ENCODE measurements around the gene KPNA4.
"Not testable (repeated sequence)": the region's sequence is repeated elsewhere in the genome, so short reads cannot be mapped to it uniquely, and the experiment has no call there.

KPNA4 gene, protein sequence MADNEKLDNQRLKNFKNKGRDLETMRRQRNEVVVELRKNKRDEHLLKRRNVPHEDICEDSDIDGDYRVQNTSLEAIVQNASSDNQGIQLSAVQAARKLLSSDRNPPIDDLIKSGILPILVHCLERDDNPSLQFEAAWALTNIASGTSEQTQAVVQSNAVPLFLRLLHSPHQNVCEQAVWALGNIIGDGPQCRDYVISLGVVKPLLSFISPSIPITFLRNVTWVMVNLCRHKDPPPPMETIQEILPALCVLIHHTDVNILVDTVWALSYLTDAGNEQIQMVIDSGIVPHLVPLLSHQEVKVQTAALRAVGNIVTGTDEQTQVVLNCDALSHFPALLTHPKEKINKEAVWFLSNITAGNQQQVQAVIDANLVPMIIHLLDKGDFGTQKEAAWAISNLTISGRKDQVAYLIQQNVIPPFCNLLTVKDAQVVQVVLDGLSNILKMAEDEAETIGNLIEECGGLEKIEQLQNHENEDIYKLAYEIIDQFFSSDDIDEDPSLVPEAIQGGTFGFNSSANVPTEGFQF

DNA sequence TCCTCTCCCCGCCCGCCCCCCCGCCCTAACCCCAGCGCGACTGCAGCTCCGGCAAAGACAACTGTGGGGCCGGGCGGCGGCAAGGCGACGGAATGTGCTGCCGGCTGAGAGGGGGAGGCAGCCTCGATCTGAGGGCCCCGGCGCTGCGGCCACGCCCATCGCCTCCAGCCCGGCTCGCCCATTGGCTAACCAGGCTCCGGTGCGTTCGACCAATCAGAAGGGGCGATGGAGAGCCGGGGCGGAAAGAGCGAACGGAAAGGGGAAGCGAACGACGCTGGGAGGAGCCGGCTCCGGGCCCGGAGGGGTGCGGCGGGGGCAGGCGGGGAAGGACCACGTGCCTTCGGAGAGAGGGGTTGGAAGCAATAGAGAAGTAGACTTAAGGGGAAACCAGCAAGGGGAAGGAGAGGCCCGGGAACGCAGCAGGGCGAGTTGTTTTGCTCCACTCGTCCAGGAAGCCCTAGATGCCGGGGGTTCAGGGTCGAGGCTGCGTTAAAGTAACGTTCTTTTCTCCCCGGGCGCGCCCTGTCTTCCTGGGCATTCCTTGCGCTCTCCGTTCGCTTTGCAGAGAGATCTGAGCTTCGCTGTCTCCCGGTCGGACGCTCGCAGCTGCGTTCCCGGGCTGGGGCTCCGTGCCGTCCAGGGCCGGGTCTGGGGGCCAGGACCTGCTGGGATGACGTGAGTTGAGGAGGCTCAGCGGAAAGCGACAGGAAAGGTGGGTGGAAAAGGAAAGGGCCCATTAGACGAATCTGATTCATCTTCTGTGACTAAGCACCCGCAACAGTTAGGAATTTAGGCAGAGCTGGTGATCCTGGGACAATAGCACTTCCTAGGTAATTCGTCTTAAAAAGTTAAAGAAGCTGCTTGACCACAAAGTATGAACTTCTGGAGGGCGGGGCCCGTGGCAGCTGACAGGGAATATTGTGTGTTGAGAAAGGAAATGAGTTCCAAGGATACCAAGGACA, at the start of gene KPNA4:
Gene KPNA4 (minus strand): TSS at position 130 of the 962 bp plus-strand sequence. CDS start 289 bp downstream, outside the sequence.
- DNase-seq = peak; percentile 100

DNA sequence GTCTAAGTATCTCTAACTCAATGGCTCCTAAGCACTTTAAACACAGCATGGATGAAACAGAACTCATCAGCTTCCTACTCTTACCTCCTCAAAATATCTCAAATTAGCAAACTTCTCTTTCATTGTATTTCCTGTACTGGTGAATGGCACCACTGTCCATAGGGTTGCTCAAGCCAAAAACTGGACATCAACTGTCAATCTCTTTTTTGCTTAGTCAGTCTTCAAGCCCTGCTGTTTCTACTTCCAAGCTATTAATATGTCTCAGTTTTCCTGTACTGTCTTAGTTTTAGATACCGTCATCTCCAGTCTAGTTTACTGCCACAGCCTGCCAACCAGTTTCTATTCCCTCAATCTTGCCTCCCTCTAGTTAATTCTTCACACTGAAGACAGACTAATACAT, 48.3 kb upstream of the KPNA4 start:
- no peak for DNase-seq

- DNase-seq = no peak
Observed at GRCh38 chr3:160612386-160613075, 47.2 kb upstream of the KPNA4 start.

GRCh38 chr3:160611141-160611540, 45.8 kb upstream of the KPNA4 start:
- no peak for DNase-seq

GRCh38 chr3:160608870-160609269, 43.5 kb upstream of the KPNA4 start:
- DNase-seq = no peak

- DNase-seq = no peak
Observed at GRCh38 chr3:160607826-160608225, 42.5 kb upstream of the KPNA4 start.

DNA sequence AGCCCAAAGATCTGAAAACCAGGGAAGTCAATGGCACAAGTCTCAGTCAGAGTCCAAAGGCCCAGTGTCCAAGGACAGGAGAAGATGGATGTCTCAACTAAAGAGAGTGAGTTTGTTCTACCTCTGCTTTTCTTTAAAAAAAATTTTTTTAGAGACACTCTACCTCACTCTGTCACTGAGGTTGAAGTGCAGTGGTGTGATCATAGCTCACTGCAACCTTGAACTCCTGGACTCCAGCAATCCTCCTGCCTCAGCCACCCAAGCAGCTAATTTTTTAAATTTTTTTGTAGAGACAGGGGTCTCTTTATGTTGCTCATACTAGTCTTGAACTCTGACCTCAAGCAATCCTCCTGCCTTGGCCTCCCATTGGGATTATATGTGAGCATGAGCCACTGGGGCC, 39.9 kb upstream of the KPNA4 start:
- DNase-seq = no peak

DNA sequence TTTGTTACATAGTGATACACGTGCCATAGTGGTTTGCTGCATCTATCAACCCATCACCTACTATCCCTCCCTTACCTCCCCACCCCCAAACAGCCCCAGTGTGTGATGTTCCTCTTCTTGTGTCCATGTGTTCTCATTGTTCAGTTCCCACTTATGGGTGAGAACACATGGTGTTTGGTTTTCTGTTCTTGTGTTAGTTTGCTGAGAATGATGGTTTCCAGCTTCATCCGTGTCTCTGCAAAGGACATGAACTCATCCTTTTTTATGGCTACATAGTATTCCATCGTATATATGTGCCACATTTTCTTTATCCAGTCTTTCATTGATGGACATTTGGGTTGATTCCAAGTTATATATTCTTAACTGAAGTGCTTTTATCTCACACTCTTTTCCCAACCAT, 38.5 kb upstream of the KPNA4 start:
- DNase-seq = not testable (repeated sequence)

DNA sequence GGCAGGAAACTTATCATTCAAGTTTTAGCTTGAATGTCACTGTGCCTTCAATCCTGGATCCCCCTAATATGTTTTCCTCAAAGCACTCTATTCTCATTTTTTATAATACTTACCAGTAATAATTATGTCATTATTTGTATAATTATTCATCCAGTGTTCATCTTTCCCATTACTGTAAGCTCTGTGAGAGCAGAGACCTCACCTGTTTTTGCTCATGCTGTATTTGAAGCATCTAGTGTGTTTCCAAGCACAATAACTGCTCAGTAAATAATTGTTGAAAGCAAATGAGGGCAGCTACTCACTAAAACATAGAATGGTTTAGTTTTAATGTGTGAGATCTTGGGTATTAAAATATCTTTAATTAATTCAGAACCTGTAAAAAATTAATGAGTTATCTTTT, 36.9 kb upstream of the KPNA4 start:
- no peak for DNase-seq

GRCh38 chr3:160601288-160601687, 35.9 kb upstream of the KPNA4 start:
- no peak for DNase-seq

- no peak for DNase-seq
Observed at GRCh38 chr3:160598865-160599264, 33.5 kb upstream of the KPNA4 start.

- DNase-seq = no peak
Observed at GRCh38 chr3:160588023-160588422, 22.7 kb upstream of the KPNA4 start.

DNA sequence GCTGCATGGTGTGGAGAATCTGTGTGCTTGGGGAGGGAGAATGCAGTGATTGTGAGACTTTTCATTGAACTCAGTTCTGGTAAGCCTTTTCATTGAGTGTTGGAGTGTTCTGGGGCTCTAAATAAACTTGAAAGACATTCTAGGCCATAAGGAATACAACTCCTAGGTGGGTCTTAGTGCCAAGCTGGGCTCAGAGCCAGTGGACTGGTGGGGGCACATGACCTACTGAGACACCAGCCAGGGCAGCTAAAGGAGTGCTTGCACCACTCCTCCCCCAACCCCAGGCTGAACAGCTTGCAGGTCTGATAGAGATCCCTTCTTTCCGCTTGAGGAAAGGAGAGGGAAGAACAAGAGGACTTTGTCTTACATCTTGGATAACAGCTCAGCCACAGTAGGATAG, 21.7 kb upstream of the KPNA4 start:
- no peak for DNase-seq

DNA sequence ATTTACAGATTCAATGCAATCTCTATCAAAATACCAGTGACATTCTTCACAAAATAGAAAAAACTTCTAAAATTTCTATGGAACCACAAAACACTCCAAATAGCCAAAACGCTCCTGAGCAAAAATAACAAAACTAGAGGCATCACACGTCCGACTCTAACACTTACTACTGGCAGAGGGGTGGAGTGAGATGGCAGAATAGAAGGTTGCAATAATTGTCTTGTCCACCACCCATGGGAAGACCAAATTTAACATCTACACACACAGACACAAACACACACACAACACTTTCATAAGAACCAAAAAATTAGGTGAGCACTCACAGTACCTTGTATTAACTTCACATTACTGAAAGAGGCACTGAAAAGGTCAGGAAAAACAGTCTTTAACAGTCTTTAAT, 21.3 kb upstream of the KPNA4 start:
- no peak for DNase-seq

DNA sequence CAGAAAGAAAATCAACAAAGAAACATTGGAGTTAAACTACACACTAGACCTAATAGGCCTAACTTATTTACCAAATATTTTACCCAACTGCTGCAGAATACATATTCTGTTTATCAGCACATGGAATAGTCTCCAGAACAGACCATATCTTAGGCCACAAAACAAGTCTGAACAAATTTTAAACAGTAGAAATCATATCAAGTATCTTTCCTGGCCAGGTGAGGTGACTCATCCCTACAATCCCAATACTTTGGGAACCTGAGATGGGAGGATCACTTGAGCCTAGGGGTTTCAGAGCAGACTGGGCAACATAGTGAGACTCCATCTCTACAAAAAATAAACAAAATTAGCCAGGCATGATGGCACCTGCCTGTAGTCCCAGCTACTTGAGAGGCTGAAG, 18.1 kb upstream of the KPNA4 start:
- no peak for DNase-seq

- no peak for DNase-seq
Observed at GRCh38 chr3:160580938-160581337, 15.6 kb upstream of the KPNA4 start.

- no peak for DNase-seq
Observed at GRCh38 chr3:160577556-160578195, 12.3 kb upstream of the KPNA4 start.

- no peak for DNase-seq
Observed at GRCh38 chr3:160577093-160577492, 11.7 kb upstream of the KPNA4 start.

DNA sequence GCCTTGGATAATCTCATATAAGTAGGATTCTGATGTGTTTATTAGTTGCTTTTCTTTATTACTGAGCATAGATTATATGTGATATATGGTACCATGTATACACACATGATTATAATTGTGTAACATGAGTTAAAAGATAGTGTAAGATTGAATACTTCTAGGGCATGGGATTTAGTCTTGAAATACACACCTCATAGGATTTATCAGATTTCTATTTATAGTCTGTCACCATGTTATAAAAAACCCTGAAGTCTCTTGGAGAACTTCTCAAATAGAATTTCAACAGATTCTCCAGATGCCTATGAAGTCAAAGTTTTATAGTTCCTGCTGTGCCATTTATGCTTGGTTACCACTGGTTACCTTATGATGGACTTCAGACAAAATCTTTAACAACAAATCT, 11.2 kb upstream of the KPNA4 start:
- no peak for DNase-seq

DNA sequence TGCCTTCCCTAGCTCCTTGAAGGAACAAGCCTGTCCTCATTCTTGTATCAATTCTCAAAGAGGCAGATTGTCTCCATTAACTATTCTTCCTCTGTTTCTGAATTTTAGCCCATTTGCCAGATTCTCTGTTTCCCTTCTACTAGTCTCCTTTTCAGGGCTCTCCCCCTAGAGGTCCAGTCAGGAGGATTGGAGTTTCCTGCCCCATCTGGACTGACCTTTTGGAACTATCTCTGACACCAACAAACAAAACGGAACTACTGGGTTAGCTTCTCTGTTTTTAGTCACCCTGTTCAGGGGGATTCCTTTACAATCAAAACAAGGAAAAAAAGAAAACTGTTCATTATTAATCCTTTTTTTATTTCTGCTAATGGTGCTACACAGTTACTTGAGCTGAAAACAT, 10.2 kb upstream of the KPNA4 start:
- no peak for DNase-seq

GRCh38 chr3:160574636-160575035, 9.3 kb upstream of the KPNA4 start:
- no peak for DNase-seq

DNA sequence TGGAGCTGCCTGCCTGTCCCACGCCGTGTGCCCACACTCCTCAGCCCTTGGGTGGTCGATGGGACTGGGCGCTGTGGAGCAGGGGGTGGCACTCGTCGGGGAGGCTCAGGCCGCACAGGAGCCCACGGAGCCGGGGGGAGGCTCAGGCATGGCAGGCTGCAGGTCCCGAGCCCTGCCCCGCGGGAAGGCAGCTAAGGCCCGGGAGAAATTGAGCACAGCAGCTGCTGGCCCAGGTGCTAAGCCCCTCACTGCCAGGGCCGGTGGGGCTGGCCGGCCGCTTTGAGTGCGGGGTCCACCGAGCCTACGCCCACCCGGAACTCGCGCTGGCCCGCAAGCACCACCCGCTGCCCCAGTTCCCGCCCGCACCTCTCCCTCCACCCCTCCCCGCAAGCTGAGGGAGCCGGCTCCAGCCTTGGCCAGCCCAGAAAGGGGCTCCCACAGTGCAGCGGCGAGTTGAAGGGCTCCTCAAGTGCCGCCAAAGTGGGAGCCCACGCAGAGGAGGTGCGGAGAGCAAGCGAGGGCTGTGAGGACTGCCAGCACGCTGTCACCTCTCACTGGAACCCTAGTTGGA, 8.7 kb upstream of the KPNA4 start:
- DNase-seq = not testable (repeated sequence)
